ENCODE measurements around the gene ANTXRL. TPM values are rescaled to one million over a fixed set of nuclear protein-coding genes. Genes with fewer than 3 reads are reported as not detected.
"Not testable (repeated sequence)": the region's sequence is repeated elsewhere in the genome, so short reads cannot be mapped to it uniquely, and the experiment has no call there.

Gene ANTXRL
- polyA plus RNA-seq, 1 donor: 0.14 TPM

GRCh38 chr10:46295350-46296010 is 8.7 kb downstream of the ANTXRL start:
- DNase-seq: not testable (repeated sequence)

DNA sequence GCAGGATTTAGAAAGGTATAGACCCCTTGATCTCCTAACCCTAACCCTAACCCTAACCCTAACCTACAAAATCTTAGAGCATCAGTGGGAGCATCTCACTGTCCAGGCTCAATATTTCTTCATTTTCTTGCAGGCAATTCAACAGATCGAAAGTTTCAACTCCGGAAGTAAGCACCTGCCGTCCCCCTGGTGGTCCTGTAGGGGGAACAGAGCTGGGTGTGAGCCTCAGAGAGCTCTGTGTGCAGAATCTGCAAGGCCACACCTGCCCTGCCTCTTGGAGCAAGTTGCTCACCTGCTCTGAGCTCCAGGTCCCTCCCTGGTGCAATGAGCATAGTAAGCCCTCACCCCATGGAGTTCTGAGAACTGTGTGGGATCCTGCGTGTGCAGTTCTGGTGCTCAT is 9.3 kb downstream of the ANTXRL start:
- not testable (repeated sequence) for DNase-seq

DNA sequence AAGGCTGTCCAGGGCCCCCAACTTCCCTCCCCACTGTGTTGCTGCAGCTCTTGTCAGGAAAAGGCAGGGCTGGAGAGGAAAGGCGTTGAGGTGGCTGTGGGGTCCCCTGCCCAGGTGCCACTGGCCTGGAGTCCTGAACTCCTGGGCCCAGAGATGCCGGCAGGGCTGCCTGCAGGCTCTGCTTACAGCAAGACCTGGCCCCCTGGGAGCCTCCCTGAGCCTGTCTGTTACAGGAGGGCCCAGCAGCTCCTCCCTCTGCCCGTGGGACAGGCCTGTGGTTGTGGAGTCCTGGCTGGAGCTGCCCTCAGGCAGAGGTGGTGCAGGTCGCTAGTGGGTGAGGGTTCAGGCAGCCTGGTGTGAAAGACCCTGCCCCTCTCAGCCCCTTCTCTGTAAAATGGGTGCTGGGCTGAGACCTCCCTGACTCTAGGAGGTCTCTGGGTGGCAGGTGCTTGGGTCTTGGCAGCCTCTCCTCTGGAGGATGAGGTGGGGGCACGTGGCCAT is 9.9 kb downstream of the ANTXRL start:
- DNase-seq: no peak

GRCh38 chr10:46297406-46298204 is 10.8 kb downstream of the ANTXRL start:
- DNase-seq: no peak

- DNase-seq: no peak
Measured at GRCh38 chr10:46298477-46299285, 11.9 kb downstream of the ANTXRL start.

GRCh38 chr10:46299286-46299535 is 12.4 kb downstream of the ANTXRL start:
- no peak for DNase-seq

DNA sequence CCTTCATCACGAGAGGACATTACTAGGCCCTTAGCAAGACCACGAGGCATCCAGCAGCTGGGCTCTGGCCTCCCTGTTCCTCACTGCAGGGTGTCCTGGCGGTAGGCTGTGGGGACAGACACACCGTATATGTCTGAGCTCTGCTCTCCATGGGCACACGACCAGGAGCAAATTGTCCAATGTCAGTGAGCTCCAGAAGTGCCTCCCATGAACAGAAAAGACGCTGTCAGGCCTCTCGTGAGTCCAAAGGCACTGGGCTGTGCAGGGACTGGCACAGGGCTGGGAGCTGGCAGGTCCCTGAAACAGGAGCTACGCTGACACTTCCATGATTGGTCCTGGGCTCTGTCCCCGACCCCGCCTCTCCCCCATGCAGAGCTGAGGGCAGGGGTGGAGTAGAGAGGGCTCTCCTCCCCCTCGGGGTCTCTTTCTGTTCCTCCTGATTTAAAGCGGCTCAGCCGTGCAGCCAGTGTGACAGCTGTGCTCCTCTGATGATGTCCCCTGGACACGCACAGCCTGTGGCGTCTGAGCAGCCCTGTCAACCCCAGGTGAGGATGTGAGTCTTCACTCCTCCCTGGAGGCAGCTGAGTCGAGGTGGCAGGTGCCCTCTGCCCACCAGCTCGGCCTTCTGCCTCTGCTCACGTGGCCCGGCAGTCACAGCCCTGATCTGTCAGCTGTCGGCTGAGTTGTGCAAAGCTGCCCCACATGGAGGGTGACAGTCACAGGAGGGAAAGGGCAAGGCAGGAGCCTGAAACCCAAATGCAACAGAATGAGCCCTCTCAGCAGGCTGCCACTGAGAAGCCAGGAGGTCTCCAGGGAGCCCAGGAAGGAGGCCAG is 13.0 kb downstream of the ANTXRL start:
- no peak for DNase-seq

GRCh38 chr10:46300370-46300711 is 13.5 kb downstream of the ANTXRL start:
- DNase-seq: not testable (repeated sequence)

- no peak for DNase-seq
Measured at GRCh38 chr10:46301056-46301645, 14.4 kb downstream of the ANTXRL start.

DNA sequence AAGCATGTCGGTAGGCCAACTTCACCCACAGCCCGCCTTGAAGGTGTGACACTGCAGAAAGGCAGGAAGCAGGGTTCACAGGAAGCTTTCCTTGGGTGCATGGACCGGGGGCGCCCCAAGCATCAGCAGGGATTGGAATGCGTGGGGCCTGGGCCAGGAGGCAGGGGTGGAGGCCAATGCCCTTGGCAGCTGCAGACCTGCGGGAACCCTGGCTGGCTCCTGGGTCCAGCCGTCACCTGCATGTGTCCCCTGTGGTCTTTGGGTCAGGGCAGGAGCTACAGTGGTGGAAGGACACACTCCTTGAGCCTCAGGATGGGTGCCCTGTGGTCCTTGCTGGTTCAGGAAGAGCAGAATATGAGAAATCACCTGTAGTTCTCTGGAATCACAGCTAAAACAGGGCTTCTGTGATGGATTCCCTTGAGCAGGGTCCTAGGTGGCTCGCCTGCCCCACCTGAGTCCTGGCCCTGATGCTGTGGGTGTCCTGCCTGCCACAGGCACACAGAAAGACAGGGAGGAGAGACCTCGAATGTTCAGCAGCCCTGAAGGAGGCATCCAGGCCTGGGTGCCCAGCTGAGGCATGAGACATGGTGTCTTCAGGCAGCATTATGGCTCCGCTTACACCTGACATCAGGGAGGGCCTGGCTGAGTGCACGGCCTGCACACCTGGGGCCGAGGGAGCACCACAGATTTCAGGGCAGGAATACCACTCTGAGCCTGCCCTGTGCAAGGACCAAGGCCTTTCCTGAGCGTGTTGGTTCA is 15.1 kb downstream of the ANTXRL start:
- no peak for DNase-seq

DNA sequence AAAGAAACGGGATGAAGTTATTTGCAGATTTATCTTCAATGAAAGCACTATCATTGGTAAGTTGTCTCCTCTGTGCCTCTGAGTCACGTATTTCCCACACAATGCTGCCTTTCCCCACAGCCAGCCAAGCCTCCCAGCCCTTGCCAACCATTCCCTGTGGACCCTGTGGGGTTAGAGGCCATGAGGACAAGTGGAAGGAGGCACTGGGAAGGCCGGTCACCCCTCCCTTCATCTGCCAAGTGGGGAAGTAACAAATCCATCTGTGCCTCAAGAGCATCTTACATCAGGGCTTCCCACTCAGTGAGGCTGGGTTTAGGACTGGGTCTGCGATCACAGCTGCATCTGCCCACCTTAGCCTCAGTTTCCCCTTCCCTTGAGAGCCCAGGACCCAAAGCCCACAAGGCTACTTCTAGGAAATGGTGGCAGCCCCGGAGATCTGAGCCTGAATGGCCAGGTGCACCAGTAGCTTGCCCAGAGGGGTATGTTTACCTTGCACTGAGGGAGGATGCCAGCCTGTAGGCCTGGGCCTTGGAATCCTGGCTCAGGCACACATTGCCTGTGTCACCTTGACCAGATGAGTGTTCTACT is 16.1 kb downstream of the ANTXRL start:
- not testable (repeated sequence) for DNase-seq

DNA sequence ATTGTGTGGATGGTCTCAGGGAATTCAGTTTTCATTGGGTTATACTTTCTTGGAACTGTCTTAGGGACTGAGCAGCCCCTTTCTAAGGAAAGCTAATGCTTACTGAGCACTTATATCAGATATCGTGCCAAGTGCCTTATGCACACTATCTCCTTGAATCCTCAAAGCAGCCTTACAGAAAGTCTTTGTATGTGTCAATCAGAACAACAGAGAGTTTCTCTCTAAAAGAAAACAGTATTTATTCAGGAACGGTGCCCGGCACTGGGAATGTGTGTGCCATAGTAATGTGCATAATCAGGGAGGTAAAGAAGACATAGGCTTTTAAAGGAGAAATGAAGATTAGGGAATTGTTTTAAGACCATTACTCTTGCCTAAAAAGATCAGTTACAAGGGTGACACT is 17.3 kb downstream of the ANTXRL start:
- no peak for DNase-seq

DNA sequence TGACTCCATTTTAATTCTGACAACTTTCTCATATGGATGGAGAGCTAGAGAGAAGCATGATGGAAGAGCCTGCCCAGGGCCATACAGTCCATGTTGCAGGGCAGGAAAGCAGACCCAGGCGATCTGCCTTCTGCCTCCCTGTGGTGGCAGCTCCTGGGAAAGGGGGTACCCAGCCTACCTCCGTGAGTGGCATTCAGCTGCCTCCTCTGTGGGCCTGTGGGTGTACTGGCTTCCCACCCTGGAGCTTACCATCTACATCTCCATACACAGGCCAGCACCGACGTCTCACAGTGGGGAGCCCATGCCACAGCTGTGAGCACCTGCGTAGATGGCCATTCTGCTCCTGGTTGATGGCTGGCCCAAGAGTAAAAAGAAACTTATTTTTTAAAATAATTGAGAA is 17.9 kb downstream of the ANTXRL start:
- DNase-seq: not testable (repeated sequence)

DNA sequence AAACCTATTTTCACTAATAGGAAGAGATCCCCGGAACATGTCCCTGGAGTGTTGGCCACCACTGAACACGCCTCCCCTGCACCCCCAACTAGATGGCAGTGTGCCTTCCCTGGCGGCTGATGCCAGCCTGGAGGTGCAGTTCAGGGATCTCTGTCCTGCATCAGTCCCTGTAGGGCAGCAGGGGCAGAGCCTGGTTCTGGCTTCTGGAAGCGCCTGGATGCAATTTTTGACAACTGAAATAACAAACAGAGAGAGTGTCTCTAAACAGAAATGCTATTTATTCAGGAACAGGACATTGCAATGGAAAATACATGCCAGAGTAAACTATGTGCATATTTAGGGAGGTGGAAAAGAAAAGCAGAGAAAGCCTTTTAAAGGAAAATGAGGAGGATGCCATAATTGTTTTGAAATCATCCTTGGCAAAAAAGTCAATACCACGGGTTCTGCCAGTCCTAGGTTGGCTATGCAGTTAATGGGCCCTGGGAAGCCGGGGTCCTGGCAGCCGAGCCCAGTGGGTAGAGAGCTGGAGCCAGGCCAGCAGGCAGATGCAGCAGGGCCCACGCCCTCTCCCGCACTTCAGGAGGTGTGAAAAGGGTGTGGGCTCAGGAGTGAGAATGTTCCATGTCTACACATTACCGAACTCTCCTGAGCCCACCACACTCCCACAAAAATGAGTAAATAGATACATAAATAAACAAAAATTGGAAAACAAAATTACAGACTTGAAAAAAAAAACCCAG is 18.5 kb downstream of the ANTXRL start:
- no peak for DNase-seq

- DNase-seq: no peak
Measured at GRCh38 chr10:46305986-46306385, 19.2 kb downstream of the ANTXRL start.

DNA sequence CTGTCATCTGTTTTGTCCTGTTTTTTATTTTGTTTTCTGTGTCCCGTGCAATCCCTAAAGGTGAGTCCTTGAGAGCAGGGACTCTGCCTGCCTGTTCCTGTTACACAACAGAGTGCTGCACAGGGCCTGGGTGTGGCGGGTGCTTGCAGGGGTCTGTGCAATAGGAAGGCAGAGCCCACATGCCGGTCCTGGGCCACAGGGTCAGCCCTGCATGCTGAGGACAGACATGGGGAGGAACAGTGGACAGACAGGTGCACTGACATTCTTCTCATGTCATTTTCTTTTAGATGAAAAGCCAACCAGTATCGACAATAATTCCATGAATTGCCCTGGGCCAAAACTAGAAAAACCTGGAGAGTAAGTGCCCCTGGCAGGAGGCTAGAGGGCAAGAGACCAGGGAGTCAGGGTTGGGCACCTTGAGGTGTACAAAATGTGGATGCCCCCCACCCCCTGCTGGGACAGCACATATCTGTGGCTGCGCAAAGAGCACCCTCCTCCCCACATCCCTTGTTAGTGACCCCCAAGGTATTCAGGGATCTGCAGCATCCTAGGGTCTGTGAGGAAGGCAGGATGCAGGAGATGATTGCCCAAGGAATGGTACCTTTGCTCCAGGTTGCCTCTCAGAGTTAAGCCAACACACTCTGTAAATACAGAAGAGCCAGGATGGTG is 19.9 kb downstream of the ANTXRL start:
- DNase-seq: no peak

DNA sequence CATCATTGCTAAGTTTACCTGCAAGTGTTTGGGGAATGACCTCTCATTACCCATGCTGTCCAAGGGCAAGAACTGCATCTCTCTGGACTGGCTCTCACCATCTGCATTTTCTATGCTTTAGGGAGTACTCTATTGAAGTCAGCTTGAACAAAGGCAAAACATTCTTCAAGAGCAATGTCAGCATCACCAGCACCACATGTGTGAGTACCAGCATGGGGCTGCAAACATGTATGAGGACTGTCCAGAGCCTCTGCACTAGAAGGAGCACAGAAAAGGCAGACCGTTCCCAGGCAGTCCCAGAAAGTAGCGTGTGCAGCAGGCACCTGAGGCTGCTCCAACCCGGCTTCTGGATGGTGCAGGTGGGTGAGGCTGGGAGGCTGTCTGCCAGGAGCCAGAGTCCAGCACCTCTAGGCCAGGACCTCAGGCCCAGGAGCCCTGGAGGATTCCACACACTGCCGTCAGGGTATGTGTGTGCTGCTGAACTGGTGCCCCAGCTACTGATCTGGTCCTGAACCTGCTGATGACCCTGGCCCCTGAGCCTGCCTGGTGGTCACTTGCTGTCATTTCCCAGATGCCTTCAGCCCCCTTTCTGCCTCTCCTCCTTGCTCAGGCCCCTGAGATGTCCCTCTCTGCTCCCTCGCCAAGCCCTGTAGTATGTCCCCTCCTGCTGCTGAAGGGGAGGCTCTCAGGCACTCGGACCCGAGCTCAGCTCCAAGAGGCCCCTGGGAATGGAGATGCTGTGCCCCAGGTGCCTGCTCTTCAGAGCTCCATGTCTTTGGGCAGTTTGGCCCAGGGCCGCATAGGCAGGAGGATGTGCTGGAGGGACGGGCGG is 20.7 kb downstream of the ANTXRL start:
- no peak for DNase-seq

DNA sequence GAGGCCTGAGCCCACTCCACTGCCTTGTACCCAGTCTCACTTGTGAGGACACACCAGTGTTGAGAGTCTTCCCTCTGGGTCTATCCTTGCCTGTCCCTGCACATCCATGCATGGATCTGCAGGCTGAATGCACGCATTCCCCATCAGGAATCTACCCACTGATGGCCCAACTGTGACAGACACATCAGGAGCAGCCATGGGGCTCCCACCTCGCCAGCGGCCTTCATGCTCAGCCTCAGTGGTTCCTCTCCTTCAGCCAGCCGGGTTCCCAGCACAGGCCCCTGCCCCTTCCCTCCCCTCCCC is 21.3 kb downstream of the ANTXRL start:
- no peak for DNase-seq

All from hindlimb muscle (tissue), 1 donor.